ENCODE data around the gene TOMM22. TPM values are rescaled to one million over a fixed set of nuclear protein-coding genes. Genes with fewer than 3 reads are reported as not detected.

TOMM22 gene
- total RNA-seq, 2 experiments from 2014 or later: 51.8 to 114 TPM

DNA sequence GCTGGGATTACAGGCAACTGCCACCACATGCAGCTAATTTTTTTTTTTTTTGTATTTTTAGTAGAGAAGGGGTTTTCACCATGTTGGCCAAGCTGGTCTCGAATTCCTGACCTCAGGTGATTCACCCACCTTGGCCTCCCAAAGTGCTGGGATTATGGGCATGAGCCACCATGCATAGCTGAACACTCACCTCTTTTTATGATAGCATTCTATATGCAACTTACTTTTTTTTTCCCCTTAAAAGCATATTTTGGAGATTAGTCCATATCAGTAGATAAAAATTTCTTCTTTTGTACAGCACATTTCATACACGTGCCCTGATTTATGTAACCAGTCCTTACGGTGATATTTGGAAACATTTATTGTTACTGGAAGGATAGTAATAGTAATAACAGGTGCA is 38.6 kb downstream of the TOMM22 start:
- POLR2A ChIA-PET: no interaction called here
- H3K36me3 ChIP-seq (ENCODE audit: insufficient read depth, low read length): peaks cover 74% of the 10 kb centered on the region

DNA sequence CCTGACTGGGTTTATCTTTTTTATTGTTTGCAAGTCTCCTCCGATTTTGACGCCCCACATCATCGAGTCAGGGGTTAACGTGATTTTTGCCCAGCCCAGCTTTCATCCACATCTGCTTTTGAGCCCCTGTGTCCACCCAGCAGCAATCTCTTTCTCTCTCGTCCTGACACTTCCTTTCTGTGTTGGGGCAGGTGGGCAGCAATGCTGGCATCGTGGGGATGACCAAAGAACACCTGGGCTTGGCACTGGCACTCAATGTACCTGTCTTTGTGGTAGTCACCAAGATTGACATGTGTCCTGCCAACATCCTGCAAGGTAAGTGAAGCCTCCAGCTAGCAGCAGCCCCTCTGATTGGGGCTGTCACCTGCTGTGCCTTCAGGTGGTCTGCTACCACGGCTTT is 39.8 kb downstream of the TOMM22 start:
- BruUV-seq (replicated peaks): no TSS peak
- Histone ChIP-seq H3K9me2 (ENCODE audit: insufficient read depth, low read length) (no peaks in the 10 kb centered on the region), H2AFZ (ENCODE audit: low read length) (no peak overlapping the region), H3K36me3 (ENCODE audit: insufficient read depth, low read length) (peaks cover 75% of the 10 kb centered on the region), H3K4me3 (ENCODE audit: low read depth, low read length, poor library complexity, severe bottlenecking) (no peak overlapping the region), H3K9me3 (ENCODE audit: low read length) (no peaks in the 10 kb centered on the region), H3K79me2 (ENCODE audit: insufficient read depth, low read depth, low read length) (no peaks in the 10 kb centered on the region), H3K27ac (ENCODE audit: low read depth, low read length, poor library complexity, severe bottlenecking) (no peak overlapping the region), H4K20me1 (ENCODE audit: insufficient read depth, low read length) (no peaks in the 10 kb centered on the region), H3K4me2 (ENCODE audit: low read length) (no peak overlapping the region), H3K4me1 (ENCODE audit: insufficient read depth, low read length, poor library complexity, severe bottlenecking) (no peaks in the 10 kb centered on the region)
- TF ChIP-seq EZH2phosphoT487 (IDR thresholded peaks at IDR 0.05; ENCODE audit: borderline replicate concordance, low read depth, low read length): no peak
- TF ChIP-seq, protein P1, sequence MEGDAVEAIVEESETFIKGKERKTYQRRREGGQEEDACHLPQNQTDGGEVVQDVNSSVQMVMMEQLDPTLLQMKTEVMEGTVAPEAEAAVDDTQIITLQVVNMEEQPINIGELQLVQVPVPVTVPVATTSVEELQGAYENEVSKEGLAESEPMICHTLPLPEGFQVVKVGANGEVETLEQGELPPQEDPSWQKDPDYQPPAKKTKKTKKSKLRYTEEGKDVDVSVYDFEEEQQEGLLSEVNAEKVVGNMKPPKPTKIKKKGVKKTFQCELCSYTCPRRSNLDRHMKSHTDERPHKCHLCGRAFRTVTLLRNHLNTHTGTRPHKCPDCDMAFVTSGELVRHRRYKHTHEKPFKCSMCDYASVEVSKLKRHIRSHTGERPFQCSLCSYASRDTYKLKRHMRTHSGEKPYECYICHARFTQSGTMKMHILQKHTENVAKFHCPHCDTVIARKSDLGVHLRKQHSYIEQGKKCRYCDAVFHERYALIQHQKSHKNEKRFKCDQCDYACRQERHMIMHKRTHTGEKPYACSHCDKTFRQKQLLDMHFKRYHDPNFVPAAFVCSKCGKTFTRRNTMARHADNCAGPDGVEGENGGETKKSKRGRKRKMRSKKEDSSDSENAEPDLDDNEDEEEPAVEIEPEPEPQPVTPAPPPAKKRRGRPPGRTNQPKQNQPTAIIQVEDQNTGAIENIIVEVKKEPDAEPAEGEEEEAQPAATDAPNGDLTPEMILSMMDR (conservative IDR thresholded peaks at IDR 0.05; ENCODE audit: low read length): no peak
- no peak for DNase-seq (ENCODE audit: low spot score)
- CTCF ChIA-PET (ENCODE audit: unreplicated experiment): no interaction called here
- POLR2A ChIA-PET: no interaction called here
- intact Hi-C loops (cut with micrococcal nuclease; ENCODE audit: unreplicated experiment): no loop called here

More for the DNA sequence above, 38.6 kb downstream of the TOMM22 start:
- DNase-seq (ENCODE audit: low spot score): no peak
- peaks cover 2% of the 10 kb centered on the region; the same call in 1 of the 2 replicates for H4K20me1 ChIP-seq (ENCODE audit: insufficient read depth, low read length)
- CTCF ChIA-PET (ENCODE audit: unreplicated experiment): no interaction called here
- BruUV-seq (replicated peaks): no TSS peak
- no peaks in the 10 kb centered on the region for H3K9me2 ChIP-seq (ENCODE audit: insufficient read depth, low read length)
- no peaks in the 10 kb centered on the region for H3K79me2 ChIP-seq (ENCODE audit: insufficient read depth, low read depth, low read length)
- no peaks in the 10 kb centered on the region for H3K9me3 ChIP-seq (ENCODE audit: low read length)
- TF ChIP-seq, protein P1 (conservative IDR thresholded peaks at IDR 0.05; ENCODE audit: low read length): no peak
- H3K4me3 ChIP-seq (ENCODE audit: low read depth, low read length, poor library complexity, severe bottlenecking): no peak overlapping the region
- H3K27ac ChIP-seq (ENCODE audit: low read depth, low read length, poor library complexity, severe bottlenecking): no peak overlapping the region
- no peak overlapping the region for H3K4me2 ChIP-seq (ENCODE audit: low read length)
- H2AFZ ChIP-seq (ENCODE audit: low read length): no peak overlapping the region
- intact Hi-C loops (cut with micrococcal nuclease; ENCODE audit: unreplicated experiment): no loop called here
- H3K4me1 ChIP-seq (ENCODE audit: insufficient read depth, low read length, poor library complexity, severe bottlenecking): no peaks in the 10 kb centered on the region

DNA sequence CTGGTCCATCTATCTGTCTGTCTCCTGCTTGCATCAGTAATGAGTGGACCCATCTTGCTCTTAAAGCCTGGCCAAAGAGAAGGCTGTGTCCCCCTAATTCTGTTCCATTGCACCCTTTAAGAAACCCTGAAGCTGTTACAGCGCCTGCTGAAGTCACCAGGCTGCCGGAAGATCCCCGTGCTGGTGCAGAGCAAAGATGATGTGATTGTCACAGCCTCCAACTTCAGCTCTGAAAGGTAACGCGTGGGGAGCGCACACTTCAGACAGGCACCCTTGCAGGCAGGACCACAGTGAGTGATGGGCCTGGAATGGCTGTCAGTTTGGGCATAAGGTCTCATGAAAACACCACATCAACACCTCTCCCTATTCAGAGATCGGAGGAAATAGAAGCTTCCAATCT is 42.4 kb downstream of the TOMM22 start:
- H4K20me1 ChIP-seq (ENCODE audit: insufficient read depth, low read length): no peaks in the 10 kb centered on the region
- no TSS peak for BruUV-seq (replicated peaks)
- no peak for DNase-seq (ENCODE audit: low spot score)
- no peaks in the 10 kb centered on the region for H3K9me3 ChIP-seq (ENCODE audit: low read length)
- H3K79me2 ChIP-seq (ENCODE audit: insufficient read depth, low read depth, low read length): no peaks in the 10 kb centered on the region
- H3K36me3 ChIP-seq (ENCODE audit: insufficient read depth, low read length): peaks cover 81% of the 10 kb centered on the region
- H3K4me3 ChIP-seq (ENCODE audit: low read depth, low read length, poor library complexity, severe bottlenecking): no peak overlapping the region
- intact Hi-C loops (cut with micrococcal nuclease; ENCODE audit: unreplicated experiment): no loop called here
- H3K4me2 ChIP-seq (ENCODE audit: low read length): no peak overlapping the region
- H3K9me2 ChIP-seq (ENCODE audit: insufficient read depth, low read length): no peaks in the 10 kb centered on the region
- H2AFZ ChIP-seq (ENCODE audit: low read length): no peak overlapping the region
- H3K27ac ChIP-seq (ENCODE audit: low read depth, low read length, poor library complexity, severe bottlenecking): no peak overlapping the region
- ChIA-PET CTCF (ENCODE audit: unreplicated experiment) (interaction anchor here (1.2 to 1.3 kb wide), 2 partner anchors 14 to 28 kb away, joined by 3 to 5 read pairs; no protein-coding TSS in a partner anchor), POLR2A (no interaction called here)
- TF ChIP-seq, protein P1 (conservative IDR thresholded peaks at IDR 0.05; ENCODE audit: low read length): no peak
- TF ChIP-seq EZH2phosphoT487 (IDR thresholded peaks at IDR 0.05; ENCODE audit: borderline replicate concordance, low read depth, low read length): no peak
- H3K4me1 ChIP-seq (ENCODE audit: insufficient read depth, low read length, poor library complexity, severe bottlenecking): no peaks in the 10 kb centered on the region
